Caco-2 (cell line): ENCODE results near the gene SH3RF2. TPM values are rescaled to one million over a fixed set of nuclear protein-coding genes. Genes with fewer than 3 reads are reported as not detected.

ENCODE experiments used
- BruUV-seq: library from RNA; stranded (reverse); fragments of 400-500 nt; replicated peaks from 2 replicates; lab custom pipeline; 2021; lab: Mats Ljungman, UMichigan
- CTCF ChIA-PET: fragments of 300-600 bp; sonication (Branson Sonifier 250); formaldehyde crosslinking; loops from one replicate; lab custom pipeline; 2022; ENCODE audit warnings: antibody characterized with exemption; lab: Charles Lee
- POLR2A ChIA-PET: fragments of 300-600 bp; sonication (Branson Sonifier 250); formaldehyde crosslinking; loops from one replicate; lab custom pipeline; 2022; ENCODE audit warnings: antibody characterized with exemption; lab: Charles Lee
- DNase-seq, 2 experiments: peaks; one replicate each; pipeline versions ENCODE4 v3.0.0 to v3.0.0-alpha.2; 2020 to 2022
- H3K27me3 ChIP-seq: replicated peaks from 2 replicates; pipeline ENCODE4 v1.6.0; 2011; ENCODE audit warnings: low read length; ENCODE audit not compliant: control insufficient read depth, insufficient read depth
- H3K36me3 ChIP-seq: 2 replicates; pipeline ENCODE4 v1.5.1; 2011; ENCODE audit warnings: low read length; ENCODE audit not compliant: control insufficient read depth, insufficient read depth
- H3K4me1 ChIP-seq: fragments of 250-450 bp; sonication (Bioruptor Pico); 2 replicates; pipeline ENCODE4 v1.5.1; 2020; ENCODE audit warnings: mild to moderate bottlenecking
- H3K4me3 ChIP-seq: 2 replicates; pipeline ENCODE4 v1.5.1; 2011; ENCODE audit warnings: low read depth, mild to moderate bottlenecking, control low read depth, low read length
- H3K9me3 ChIP-seq: fragments of 250-450 bp; sonication (Bioruptor Pico); 2 replicates; pipeline ENCODE4 v1.5.1; 2020; ENCODE audit warnings: mild to moderate bottlenecking, moderate library complexity
- H3K27ac Mint-ChIP-seq: one replicate; pipeline ENCODE4 v1.8.0; 2022; ENCODE audit warnings: mixed read lengths; ENCODE audit not compliant: unreplicated experiment
- H3K27me3 Mint-ChIP-seq: one replicate; pipeline ENCODE4 v1.8.0; 2022; ENCODE audit warnings: mixed read lengths; ENCODE audit not compliant: insufficient read depth, unreplicated experiment
- H3K36me3 Mint-ChIP-seq: one replicate; pipeline ENCODE4 v1.8.0; 2022; ENCODE audit warnings: mild to moderate bottlenecking, mixed read lengths; ENCODE audit not compliant: insufficient read depth, unreplicated experiment
- H3K4me1 Mint-ChIP-seq: one replicate; pipeline ENCODE4 v1.8.0; 2022; ENCODE audit warnings: low read depth, mixed read lengths; ENCODE audit not compliant: unreplicated experiment
- H3K4me3 Mint-ChIP-seq: one replicate; pipeline ENCODE4 v1.8.0; 2022; ENCODE audit warnings: mild to moderate bottlenecking, moderate library complexity, mixed read lengths; ENCODE audit not compliant: unreplicated experiment
- H3K9me3 Mint-ChIP-seq: one replicate; pipeline ENCODE4 v1.8.0; 2022; ENCODE audit warnings: mixed read lengths; ENCODE audit not compliant: unreplicated experiment
- intact Hi-C: fragments of 100-400 bp; cut with micrococcal nuclease; formaldehyde crosslinking; loops from one replicate; pipeline ENCODE4 v1.10.0; 2022; ENCODE audit not compliant: unreplicated experiment
- total RNA-seq: library from RNA; stranded (reverse); gene quantifications from 2 replicates; pipeline ENCODE4 v1.2.3, GENCODE V29; 2022
- TF ChIP-seq, protein P1 (sequence below), 2 experiments: fragments of 200-600 bp in 1 of 2; IDR thresholded peaks; 1 replicate in 1 of 2; 2 replicates in 1 of 2; pipeline versions ENCODE4 v1.5.1 to v1.8.0; 2011 to 2022; ENCODE audit warnings: antibody characterized with exemption in 1 of 2, control low read depth in 1 of 2, inconsistent platforms in 1 of 2, low read depth in 1 of 2, low read length in 1 of 2, mild to moderate bottlenecking in 1 of 2, moderate library complexity in 1 of 2; ENCODE audit not compliant: insufficient read depth in 1 of 2, severe bottlenecking in 1 of 2, unreplicated experiment in 1 of 2

Gene SH3RF2
- total RNA-seq, 1 experiment from 2014 or later, result 49.4 TPM

DNA sequence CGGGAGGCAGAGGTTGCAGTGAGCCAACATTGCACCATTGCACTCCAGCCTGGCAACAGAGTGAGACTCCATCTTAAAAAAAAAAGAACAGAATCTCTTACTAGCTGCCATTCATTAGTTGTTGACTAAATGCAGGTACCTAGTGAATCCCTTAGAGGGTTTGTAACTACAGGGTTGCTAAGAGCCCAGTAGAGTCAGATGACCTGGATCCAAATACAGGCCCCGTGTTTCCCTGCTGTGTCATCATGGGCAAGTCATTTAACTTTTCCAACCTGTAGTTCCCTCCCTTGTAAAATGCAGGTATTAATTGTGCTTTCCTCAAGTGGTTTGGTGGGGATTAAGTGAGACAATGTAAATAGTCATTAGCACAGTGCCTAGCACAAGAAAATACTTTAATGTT, 136.2 kb downstream of the SH3RF2 start:
- peaks cover 32% of the 10 kb centered on the region for H3K36me3 Mint-ChIP-seq
- no peaks in the 10 kb centered on the region for H3K9me3 ChIP-seq
- H3K27me3 Mint-ChIP-seq, result no peaks in the 10 kb centered on the region
- H3K4me3 Mint-ChIP-seq, result no peak overlapping the region
- H3K4me1 ChIP-seq, result no peaks in the 10 kb centered on the region
- H3K27me3 ChIP-seq, result no peaks in the 10 kb centered on the region
- BruUV-seq, result no TSS peak
- TF ChIP-seq, protein P1, sequence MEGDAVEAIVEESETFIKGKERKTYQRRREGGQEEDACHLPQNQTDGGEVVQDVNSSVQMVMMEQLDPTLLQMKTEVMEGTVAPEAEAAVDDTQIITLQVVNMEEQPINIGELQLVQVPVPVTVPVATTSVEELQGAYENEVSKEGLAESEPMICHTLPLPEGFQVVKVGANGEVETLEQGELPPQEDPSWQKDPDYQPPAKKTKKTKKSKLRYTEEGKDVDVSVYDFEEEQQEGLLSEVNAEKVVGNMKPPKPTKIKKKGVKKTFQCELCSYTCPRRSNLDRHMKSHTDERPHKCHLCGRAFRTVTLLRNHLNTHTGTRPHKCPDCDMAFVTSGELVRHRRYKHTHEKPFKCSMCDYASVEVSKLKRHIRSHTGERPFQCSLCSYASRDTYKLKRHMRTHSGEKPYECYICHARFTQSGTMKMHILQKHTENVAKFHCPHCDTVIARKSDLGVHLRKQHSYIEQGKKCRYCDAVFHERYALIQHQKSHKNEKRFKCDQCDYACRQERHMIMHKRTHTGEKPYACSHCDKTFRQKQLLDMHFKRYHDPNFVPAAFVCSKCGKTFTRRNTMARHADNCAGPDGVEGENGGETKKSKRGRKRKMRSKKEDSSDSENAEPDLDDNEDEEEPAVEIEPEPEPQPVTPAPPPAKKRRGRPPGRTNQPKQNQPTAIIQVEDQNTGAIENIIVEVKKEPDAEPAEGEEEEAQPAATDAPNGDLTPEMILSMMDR (IDR thresholded peaks at IDR 0.05; ENCODE audit: insufficient read depth in 1 of 2, low read depth in 1 of 2, low read length in 1 of 2, severe bottlenecking in 1 of 2, unreplicated experiment in 1 of 2), result no peak
- H3K27ac Mint-ChIP-seq, result no peak overlapping the region
- no peak for DNase-seq
- H3K4me3 ChIP-seq, result no peak overlapping the region
- ChIA-PET CTCF (interaction anchor here (0.6 kb wide), 1 partner anchor 43 kb away, joined by 3 read pairs; no protein-coding TSS in a partner anchor), POLR2A (no interaction called here)
- no peaks in the 10 kb centered on the region for H3K4me1 Mint-ChIP-seq
- no peaks in the 10 kb centered on the region; the same call in 1 of the 2 replicates for H3K36me3 ChIP-seq
- no peaks in the 10 kb centered on the region for H3K9me3 Mint-ChIP-seq
- intact Hi-C loops, result no loop called here

DNA sequence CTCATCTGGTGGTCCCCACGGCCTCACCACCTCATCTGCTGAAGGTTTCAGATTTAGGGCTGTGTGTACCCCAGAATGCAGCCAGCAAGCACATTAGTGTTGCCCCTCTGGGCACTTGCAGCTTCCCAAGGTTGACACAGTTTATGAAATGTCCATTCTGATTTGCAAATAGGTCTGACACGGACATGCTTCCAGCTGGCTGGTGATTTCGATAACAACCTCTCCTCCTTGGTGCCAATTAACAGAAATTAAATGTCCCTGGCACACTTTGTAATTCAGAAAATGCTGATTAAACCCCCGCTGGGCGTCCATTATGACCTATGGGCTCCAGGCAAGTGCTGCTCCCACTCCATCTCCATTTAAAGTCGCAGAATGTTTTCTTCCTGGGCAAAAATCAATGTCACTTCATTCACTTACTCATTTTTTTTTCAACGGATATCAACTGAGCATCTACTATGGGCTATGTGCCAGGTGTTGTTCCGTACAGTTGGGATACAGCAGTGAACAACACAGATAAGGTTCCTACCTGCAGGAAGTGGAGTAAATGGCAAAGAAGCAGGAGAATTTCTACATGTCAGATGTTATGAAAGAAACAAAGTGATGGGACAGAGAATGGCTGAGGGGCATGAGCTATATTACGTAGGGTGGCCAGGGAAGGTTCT, 137.0 kb downstream of the SH3RF2 start:
- no peaks in the 10 kb centered on the region for H3K27me3 Mint-ChIP-seq
- Histone ChIP-seq H3K36me3 (no peaks in the 10 kb centered on the region), H3K4me3 (no peak overlapping the region), H3K4me1 (no peaks in the 10 kb centered on the region), H3K27me3 (no peaks in the 10 kb centered on the region), H3K9me3 (no peaks in the 10 kb centered on the region)
- TF ChIP-seq, protein P1 (IDR thresholded peaks at IDR 0.05; ENCODE audit: insufficient read depth in 1 of 2, low read depth in 1 of 2, low read length in 1 of 2, severe bottlenecking in 1 of 2, unreplicated experiment in 1 of 2), result no peak
- intact Hi-C loops, result no loop called here
- H3K4me1 Mint-ChIP-seq, result no peaks in the 10 kb centered on the region
- no peaks in the 10 kb centered on the region for H3K9me3 Mint-ChIP-seq
- DNase-seq, result no peak
- no peak overlapping the region for H3K4me3 Mint-ChIP-seq
- H3K27ac Mint-ChIP-seq, result no peak overlapping the region
- CTCF ChIA-PET, result interaction anchor here (0.6 kb wide), 1 partner anchor 42 kb away, joined by 3 read pairs; no protein-coding TSS in a partner anchor
- H3K36me3 Mint-ChIP-seq, result peaks cover 27% of the 10 kb centered on the region
- POLR2A ChIA-PET, result no interaction called here
- BruUV-seq, result no TSS peak

DNA sequence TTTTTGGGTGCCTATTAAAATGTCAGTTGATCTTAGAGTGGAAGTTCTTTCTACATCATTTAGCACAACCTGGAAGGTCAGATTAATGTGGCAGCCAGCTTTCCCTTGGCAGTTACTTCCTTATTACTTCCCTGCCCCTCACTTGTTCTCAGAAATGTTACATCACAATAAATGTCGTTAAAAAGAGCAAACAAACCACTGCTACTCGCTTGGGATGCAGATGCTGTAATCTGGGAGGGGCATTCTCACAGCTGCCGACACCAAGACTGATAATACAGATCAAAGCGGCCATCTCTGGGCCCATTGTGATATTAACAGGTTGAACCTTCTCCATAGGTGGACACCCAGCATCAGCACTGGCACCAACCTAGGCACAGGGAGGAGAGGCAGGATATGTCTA, 139.7 kb downstream of the SH3RF2 start:
- no peaks in the 10 kb centered on the region for H3K27me3 Mint-ChIP-seq
- DNase-seq, result no peak
- H3K27me3 ChIP-seq, result no peaks in the 10 kb centered on the region
- TF ChIP-seq, protein P1 (IDR thresholded peaks at IDR 0.05; ENCODE audit: insufficient read depth in 1 of 2, low read depth in 1 of 2, low read length in 1 of 2, severe bottlenecking in 1 of 2, unreplicated experiment in 1 of 2), result no peak
- POLR2A ChIA-PET, result no interaction called here
- H3K36me3 ChIP-seq, result no peaks in the 10 kb centered on the region
- H3K4me3 Mint-ChIP-seq, result no peak overlapping the region
- no peak overlapping the region for H3K4me3 ChIP-seq
- intact Hi-C loops, result no loop called here
- no peaks in the 10 kb centered on the region for H3K9me3 Mint-ChIP-seq
- no peaks in the 10 kb centered on the region for H3K4me1 Mint-ChIP-seq
- CTCF ChIA-PET, result no interaction called here
- H3K9me3 ChIP-seq, result no peaks in the 10 kb centered on the region
- no peak overlapping the region for H3K27ac Mint-ChIP-seq
- H3K4me1 ChIP-seq, result no peaks in the 10 kb centered on the region
- peaks cover 6% of the 10 kb centered on the region for H3K36me3 Mint-ChIP-seq
- no TSS peak for BruUV-seq
